NCI-H524 (cell line): Measurements from ENCODE around the gene SOX6.

Experiments
- DNase-seq, 2 experiments: peaks; one replicate each; lab custom pipeline; 2025; lab: John Stamatoyannopoulos, UW

SOX6 gene

GRCh38 chr11:16191868-16192240 lies 164.5 kb downstream of the SOX6 start:
- peak in 1 of 2 experiments; percentile 45 for DNase-seq

- peak in 1 of 2 experiments; percentile 21 for DNase-seq
Measured at GRCh38 chr11:16191212-16191867, 165.0 kb downstream of the SOX6 start.

- no peak for DNase-seq
Measured at GRCh38 chr11:16186680-16187079, 169.7 kb downstream of the SOX6 start.

- DNase-seq, result no peak
Measured at GRCh38 chr11:16185042-16185441, 171.3 kb downstream of the SOX6 start.

- no peak for DNase-seq
Measured at GRCh38 chr11:16184588-16184987, 171.8 kb downstream of the SOX6 start.

- DNase-seq, result no peak
Measured at GRCh38 chr11:16182553-16182952, 173.8 kb downstream of the SOX6 start.

- DNase-seq, result no peak
Measured at GRCh38 chr11:16180868-16181267, 175.5 kb downstream of the SOX6 start.

- no peak for DNase-seq
Measured at GRCh38 chr11:16179676-16180075, 176.7 kb downstream of the SOX6 start.

- peak in 1 of 2 experiments; percentile 42 for DNase-seq
Measured at GRCh38 chr11:16178273-16178672, 178.1 kb downstream of the SOX6 start.

GRCh38 chr11:16177688-16178087 lies 178.7 kb downstream of the SOX6 start:
- DNase-seq, result no peak

- no peak for DNase-seq
Measured at GRCh38 chr11:16173798-16174197, 182.5 kb downstream of the SOX6 start.

- DNase-seq, result no peak
Measured at GRCh38 chr11:16171882-16172281, 184.5 kb downstream of the SOX6 start.

- DNase-seq, result no peak
Measured at GRCh38 chr11:16169956-16170847, 186.1 kb downstream of the SOX6 start.

GRCh38 chr11:16169541-16169940 lies 186.8 kb downstream of the SOX6 start:
- DNase-seq, result no peak

GRCh38 chr11:16167706-16168487 lies 188.4 kb downstream of the SOX6 start:
- DNase-seq, result no peak

- no peak for DNase-seq
Measured at GRCh38 chr11:16166571-16166970, 189.8 kb downstream of the SOX6 start.

GRCh38 chr11:16160146-16160545 lies 196.2 kb downstream of the SOX6 start:
- peak; percentile 35 to 67 for DNase-seq

GRCh38 chr11:16158426-16158994 lies 197.8 kb downstream of the SOX6 start:
- no peak for DNase-seq

GRCh38 chr11:16157327-16157726 lies 199.0 kb downstream of the SOX6 start:
- no peak for DNase-seq

GRCh38 chr11:16155448-16155847 lies 200.9 kb downstream of the SOX6 start:
- DNase-seq, result no peak

- no peak for DNase-seq
Measured at GRCh38 chr11:16154715-16155396, 201.5 kb downstream of the SOX6 start.

GRCh38 chr11:16153951-16154350 lies 202.4 kb downstream of the SOX6 start:
- no peak for DNase-seq
